Neural cell (in vitro differentiated cells): ENCODE measurements around the gene LHPP.

Experiments used
- SMC3 ChIP-seq: fragments of 450-650 bp; conservative IDR thresholded peaks from 2 replicates; pipeline ENCODE4 v1.6.1; 2014; ENCODE audit warnings: antibody characterized with exemption, mild to moderate bottlenecking, moderate library complexity; ENCODE audit not compliant: poor library complexity
- TAF1 ChIP-seq: IDR thresholded peaks from 2 replicates; pipeline ENCODE4 v1.6.1; 2012; ENCODE audit warnings: low read depth
- TF ChIP-seq, protein P1 (sequence below): fragments of 450-650 bp; IDR thresholded peaks from 2 replicates; pipeline ENCODE4 v1.5.1; 2014; ENCODE audit warnings: antibody characterized with exemption, mild to moderate bottlenecking, moderate library complexity; ENCODE audit not compliant: poor library complexity, severe bottlenecking

DNA sequence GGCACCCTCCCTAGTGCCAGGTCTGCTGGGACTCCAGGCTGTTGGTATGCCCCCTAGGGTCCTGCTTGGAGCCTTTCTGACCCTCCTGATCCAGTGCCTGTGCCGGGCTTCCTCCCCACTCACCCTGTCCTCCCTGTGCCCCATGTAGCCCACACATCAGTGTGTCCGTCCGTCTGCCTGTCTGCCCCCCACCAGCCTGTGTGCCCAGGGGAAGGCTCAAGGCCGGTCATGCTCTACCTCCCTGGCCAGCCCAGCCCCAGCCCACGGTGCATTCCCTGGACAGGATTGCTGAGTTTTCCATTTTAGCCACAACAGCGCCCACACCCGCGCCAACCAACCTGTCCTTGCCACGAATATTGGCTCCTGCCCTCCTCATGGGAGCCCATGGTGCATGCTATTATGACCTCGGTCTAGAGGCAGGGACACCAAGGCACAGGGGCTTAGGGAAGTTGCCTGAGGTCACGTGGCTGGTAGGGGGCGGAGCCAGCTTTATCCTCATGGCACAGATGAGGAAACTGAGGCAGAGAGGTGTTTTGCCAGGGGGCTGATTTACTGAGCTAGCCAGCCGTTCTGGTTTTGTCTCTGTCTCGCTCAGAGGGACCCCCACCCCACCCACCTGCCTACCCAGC lies 146.6 kb downstream of the LHPP start:
- TF ChIP-seq, protein P1, sequence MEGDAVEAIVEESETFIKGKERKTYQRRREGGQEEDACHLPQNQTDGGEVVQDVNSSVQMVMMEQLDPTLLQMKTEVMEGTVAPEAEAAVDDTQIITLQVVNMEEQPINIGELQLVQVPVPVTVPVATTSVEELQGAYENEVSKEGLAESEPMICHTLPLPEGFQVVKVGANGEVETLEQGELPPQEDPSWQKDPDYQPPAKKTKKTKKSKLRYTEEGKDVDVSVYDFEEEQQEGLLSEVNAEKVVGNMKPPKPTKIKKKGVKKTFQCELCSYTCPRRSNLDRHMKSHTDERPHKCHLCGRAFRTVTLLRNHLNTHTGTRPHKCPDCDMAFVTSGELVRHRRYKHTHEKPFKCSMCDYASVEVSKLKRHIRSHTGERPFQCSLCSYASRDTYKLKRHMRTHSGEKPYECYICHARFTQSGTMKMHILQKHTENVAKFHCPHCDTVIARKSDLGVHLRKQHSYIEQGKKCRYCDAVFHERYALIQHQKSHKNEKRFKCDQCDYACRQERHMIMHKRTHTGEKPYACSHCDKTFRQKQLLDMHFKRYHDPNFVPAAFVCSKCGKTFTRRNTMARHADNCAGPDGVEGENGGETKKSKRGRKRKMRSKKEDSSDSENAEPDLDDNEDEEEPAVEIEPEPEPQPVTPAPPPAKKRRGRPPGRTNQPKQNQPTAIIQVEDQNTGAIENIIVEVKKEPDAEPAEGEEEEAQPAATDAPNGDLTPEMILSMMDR, result no peak
- TF ChIP-seq TAF1 (no peak), SMC3 (no peak)
